Lung (tissue), 12 donors: ENCODE measurements around the gene COBL. TPM values are rescaled to one million over a fixed set of nuclear protein-coding genes. Genes with fewer than 3 reads are reported as not detected.

Experiments used
- ATAC-seq: fragments of 200-7000 bp; cut with Tn5 transposase; one replicate; pipeline ENCODE4 v1.9.1; 2020; ENCODE audit warnings: moderate number of reproducible peaks; ENCODE audit not compliant: insufficient read depth, low FRiP score
- DNase-seq, 3 donors: peaks; one replicate each; pipeline ENCODE4 v3.0.0-alpha.2; 2013 to 2017
- H3K27ac ChIP-seq, 2 donors: one replicate each; pipeline ENCODE4 v1.5.1; 2013; ENCODE audit warnings: mild to moderate bottlenecking in 2 of 2, moderate library complexity in 2 of 2, control low read depth in 1 of 2, inconsistent platforms in 1 of 2, low read depth in 1 of 2, low read length in 1 of 2
- H3K27me3 ChIP-seq, 3 donors: one replicate each; pipeline ENCODE4 v1.5.1; 2013; ENCODE audit warnings: low read length in 2 of 3; ENCODE audit not compliant: control insufficient read depth in 3 of 3, insufficient read depth in 3 of 3
- H3K36me3 ChIP-seq, 4 donors: one replicate each; pipeline ENCODE4 v1.5.1; 2013; ENCODE audit warnings: low read length in 4 of 4, mild to moderate bottlenecking in 1 of 4, moderate library complexity in 1 of 4; ENCODE audit not compliant: control insufficient read depth in 4 of 4, insufficient read depth in 4 of 4
- H3K4me1 ChIP-seq, 5 donors: one replicate each; pipeline ENCODE4 v1.5.1; 2013; ENCODE audit warnings: low read length in 5 of 5, mild to moderate bottlenecking in 2 of 5, moderate library complexity in 1 of 5; ENCODE audit not compliant: control insufficient read depth in 5 of 5, insufficient read depth in 5 of 5
- H3K4me3 ChIP-seq: one replicate; pipeline ENCODE4 v1.5.1; 2013; ENCODE audit warnings: mild to moderate bottlenecking, control low read depth, moderate library complexity
- H3K9ac ChIP-seq, 2 donors: one replicate each; pipeline ENCODE4 v1.5.1; 2013; ENCODE audit warnings: low read length in 2 of 2, control low read depth in 1 of 2; ENCODE audit not compliant: insufficient read depth in 1 of 2
- H3K9me3 ChIP-seq, 4 donors: one replicate each; pipeline ENCODE4 v1.5.1; 2013; ENCODE audit warnings: low read length in 3 of 4, mild to moderate bottlenecking in 1 of 4, moderate library complexity in 1 of 4; ENCODE audit not compliant: control insufficient read depth in 4 of 4, insufficient read depth in 3 of 4
- CTCF ChIP-seq: IDR thresholded peaks from 2 replicates; pipeline ENCODE4 v1.5.1; 2012; ENCODE audit warnings: mild to moderate bottlenecking; ENCODE audit errors: control extremely low read depth, extremely low read depth
- WGBS, 2 donors: extraction: QIAGEN DNeasy Blood & Tissue Kit; methylation state at CpG; one replicate each; pipeline ENCODE4 v1.1.7; 2013; 5-methylcytosine and 5-hydroxymethylcytosine counted together
- polyA plus RNA-seq, 2 donors: library from polyadenylated mRNA; stranded (reverse); fragments of 200-250 nt; gene quantifications; one replicate each; pipeline ENCODE4 v1.2.1, GENCODE V29; 2013
- total RNA-seq, 2 donors: library from RNA; depleted of rRNA in 1 of 2; stranded (reverse); fragments of >200 nt in 1 of 2; gene quantifications; one replicate each; pipeline ENCODE4 v1.2.1, GENCODE V29; 2014 to 2021
- donor health status: control.
- donor health status: control.
- donor health status: Bipolar disorder and iron deficiency.
- donor health status: healthy.
- donor health status: DM: yes; HTN: yes; CAD: no.

The COBL gene
- total and polyA plus RNA-seq, 4 donors: 6.3 to 38.1 (median 15.0) TPM

DNA sequence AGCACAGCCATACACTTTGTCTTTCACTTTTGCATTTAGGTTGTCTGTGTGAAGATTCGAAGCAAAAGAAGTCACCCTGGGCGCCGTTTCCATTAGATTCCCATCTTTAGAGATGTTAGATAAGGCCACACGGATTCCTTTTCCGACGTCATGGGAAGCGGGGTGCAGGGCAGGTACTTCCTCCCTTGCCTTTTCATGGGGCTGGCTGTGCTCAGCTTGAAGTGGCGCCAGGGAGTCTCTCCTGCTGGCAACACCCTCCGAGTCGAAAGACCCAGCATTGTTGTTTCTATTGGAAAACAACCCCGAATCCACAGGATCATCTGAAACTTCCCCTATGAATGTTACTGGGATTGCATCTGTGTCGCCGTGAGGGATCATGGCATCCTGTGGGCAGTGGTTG, 287.5 kb downstream of the COBL start:
- DNase-seq (no peak), ATAC-seq (no peak)
- H3K9me3 ChIP-seq: peaks cover 0 to 2% (median 0%) of the 10 kb centered on the region in 4 donors
- no peak overlapping the region for H3K4me3 ChIP-seq
- H3K9ac ChIP-seq: no peak overlapping the region
- WGBS, 2 donors: 80% methylated on average over 13 of the region's 13 CpGs
- no peak overlapping the region for H3K27ac ChIP-seq
- no peaks in the 10 kb centered on the region for H3K27me3 ChIP-seq
- H3K36me3 ChIP-seq: peaks cover 0 to 12% (median 0%) of the 10 kb centered on the region in 4 donors
- H3K4me1 ChIP-seq: peaks cover 0 to 3% (median 2%) of the 10 kb centered on the region in 5 donors
- TF ChIP-seq CTCF: no peak

GRCh38 chr7:51027935-51028830, 288.4 kb downstream of the COBL start:
- Histone ChIP-seq H3K4me1 (no peaks in the 10 kb centered on the region), H3K4me3 (no peak overlapping the region), H3K27ac (no peak overlapping the region), H3K9me3 (no peaks in the 10 kb centered on the region), H3K9ac (no peak overlapping the region), H3K36me3 (peaks cover 0 to 12% (median 0%) of the 10 kb centered on the region in 4 donors), H3K27me3 (no peaks in the 10 kb centered on the region)
- WGBS, 2 donors: 92 to 94% methylated on average over 19 of the region's 19 CpGs
- no peak for TF ChIP-seq CTCF
- no peak for ATAC-seq
- DNase-seq: no peak

- Histone ChIP-seq H3K9ac (no peak overlapping the region), H3K27me3 (no peaks in the 10 kb centered on the region), H3K4me3 (no peak overlapping the region), H3K9me3 (no peaks in the 10 kb centered on the region), H3K27ac (no peak overlapping the region), H3K36me3 (peaks cover 0 to 12% (median 0%) of the 10 kb centered on the region in 4 donors), H3K4me1 (no peaks in the 10 kb centered on the region)
- ATAC-seq (no peak), DNase-seq (no peak)
- WGBS, 2 donors: 97% methylated on average over 10 of the region's 10 CpGs
- TF ChIP-seq CTCF: no peak
Observed at GRCh38 chr7:51027106-51027934, 289.3 kb downstream of the COBL start.
